SH-SY5Y (cell line): ENCODE data around the gene TRMO.
A peak's percentile ranks its signal among the peaks of the same experiment; 100 is the strongest.

Experiments used
- GATA2 ChIP-seq: IDR thresholded peaks from 2 replicates; pipeline ENCODE4 v1.6.1; 2011; ENCODE audit warnings: mild to moderate bottlenecking, low read depth, low read length
- GATA3 ChIP-seq: IDR thresholded peaks from 2 replicates; pipeline ENCODE4 v1.6.1; 2011; ENCODE audit warnings: low read depth, mild to moderate bottlenecking, low read length, moderate library complexity

TRMO gene

DNA sequence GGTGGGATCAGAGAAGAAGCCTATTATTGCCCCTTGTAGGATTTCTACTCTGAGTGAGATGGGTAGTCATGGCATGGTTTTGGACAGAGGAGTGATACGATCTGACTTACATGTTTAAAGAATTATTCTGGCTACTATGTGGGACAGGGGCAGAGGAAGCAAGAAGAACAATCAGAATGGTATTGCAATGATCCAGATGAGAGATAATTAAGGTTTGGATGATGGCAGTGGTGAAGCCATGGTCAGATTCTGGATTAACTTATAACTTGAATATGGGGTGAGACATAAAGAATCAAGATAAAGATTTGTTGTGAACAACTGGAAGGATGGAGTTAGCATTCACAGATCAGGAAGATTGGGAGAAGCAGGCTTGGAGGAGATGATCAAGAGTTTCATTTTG is 19.0 kb upstream of the TRMO start:
- TF ChIP-seq GATA2: no peak
- TF ChIP-seq GATA3: no peak

DNA sequence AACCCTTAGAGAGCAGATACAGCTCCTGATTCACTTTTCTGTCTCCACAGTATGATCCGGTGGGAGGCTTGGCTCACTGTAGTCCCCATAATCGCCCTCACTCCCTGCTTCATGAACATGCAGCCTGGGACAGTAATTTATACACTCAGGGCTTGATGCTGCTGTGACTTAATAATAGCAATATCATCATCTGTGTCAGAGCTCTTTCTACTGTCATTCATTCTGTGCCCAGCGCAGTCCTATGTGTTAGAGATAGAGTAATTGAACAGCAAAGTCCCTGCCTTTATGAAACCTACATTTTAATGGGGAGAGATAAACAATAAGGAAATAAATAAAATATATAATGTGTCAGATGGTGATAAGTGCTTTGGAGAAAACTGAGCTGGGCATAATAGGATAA is 18.4 kb upstream of the TRMO start:
- TF ChIP-seq GATA3: no peak
- no peak for TF ChIP-seq GATA2

DNA sequence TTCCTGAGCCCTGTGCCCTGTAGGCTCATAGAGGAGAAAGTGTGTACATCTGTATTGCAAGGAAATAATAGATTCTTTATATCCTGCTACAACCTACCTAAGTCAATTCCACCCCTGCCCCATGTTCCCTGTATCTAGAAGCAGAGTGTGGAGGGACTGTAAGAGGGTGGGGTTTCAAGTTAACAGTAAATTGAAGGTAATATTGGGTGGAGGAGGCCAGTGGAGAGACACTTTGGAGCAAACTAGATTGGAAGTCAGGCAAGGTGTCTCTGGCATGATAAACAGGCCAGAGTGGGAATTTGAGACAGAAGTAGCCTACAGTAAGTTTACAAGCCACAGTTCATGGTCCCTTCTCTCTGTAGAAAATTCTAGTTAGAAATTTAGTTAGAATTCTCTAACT is 17.9 kb upstream of the TRMO start:
- TF ChIP-seq GATA3 (no peak), GATA2 (no peak)

DNA sequence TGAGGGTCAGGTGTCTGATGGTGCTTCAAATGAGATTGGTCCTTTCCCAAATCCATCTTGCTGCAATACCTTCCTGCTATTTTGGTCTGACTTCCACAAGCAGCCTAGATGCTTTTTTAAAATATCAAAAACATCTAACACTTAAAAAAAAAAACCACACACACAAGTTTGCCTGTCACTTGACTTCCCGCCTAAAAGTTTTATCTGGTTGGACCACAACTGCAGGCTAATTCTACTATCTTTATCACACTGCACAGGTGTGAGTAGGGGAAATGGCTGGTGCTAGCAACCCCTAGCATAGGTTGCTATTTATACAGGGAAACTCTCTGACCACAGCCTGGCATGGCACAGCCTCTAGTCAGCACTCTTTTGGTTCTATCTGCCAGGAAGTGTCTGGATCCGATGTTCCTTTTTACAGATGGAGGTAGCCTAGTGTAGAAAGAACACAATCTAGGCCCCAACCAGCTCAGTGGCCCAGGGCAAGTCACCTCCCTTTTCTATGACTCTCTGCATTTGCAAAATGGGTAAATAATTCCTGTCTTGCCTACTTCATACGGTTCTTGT is 15.9 kb upstream of the TRMO start, which contains the start of gene HEMGN:
Gene HEMGN, minus strand, starts transcription at position 92 of the 564 bp plus-strand sequence. Its CDS starts 36 bp downstream, at position 56.
- TF ChIP-seq GATA2 (no peak), GATA3 (no peak)

DNA sequence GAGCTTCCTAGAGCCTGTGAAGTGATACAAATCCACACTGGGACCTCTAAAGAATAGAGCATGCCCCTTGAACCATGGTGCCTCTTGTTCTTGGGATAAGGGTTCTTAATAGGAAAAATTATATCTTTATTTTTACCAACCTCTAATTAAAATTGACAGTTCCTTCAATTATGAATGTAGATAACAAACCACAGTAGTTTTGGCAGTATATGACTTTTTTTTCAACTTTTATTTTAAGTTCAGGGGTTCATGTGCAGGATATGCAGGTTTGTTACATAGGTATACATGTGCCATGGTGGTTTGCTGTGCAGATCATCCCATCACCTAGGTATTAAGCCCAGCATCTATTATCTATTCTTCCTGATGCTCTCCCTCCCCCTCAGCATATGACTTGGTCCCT is 14.7 kb upstream of the TRMO start:
- TF ChIP-seq GATA2 (no peak), GATA3 (no peak)

DNA sequence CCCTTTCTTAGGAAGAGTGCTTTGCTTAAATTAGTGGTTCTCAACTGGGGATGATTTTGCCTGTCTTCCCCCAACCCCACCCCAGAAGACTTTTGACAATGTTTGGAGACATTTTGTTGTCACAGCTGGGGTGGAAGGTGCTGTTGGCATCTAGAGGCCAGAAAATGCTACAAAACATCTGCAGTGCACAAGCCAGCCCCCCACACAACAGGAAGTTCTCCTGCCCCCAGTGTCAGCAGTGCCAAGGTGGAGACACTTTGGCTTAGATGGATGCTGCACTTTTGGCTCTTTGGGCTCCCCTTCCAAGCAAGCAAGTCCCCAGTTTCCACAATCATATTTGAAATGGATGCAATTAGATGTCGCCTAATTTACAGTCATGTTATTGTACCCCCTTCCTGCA is 13.0 kb upstream of the TRMO start:
- TF ChIP-seq GATA2 (no peak), GATA3 (no peak)

DNA sequence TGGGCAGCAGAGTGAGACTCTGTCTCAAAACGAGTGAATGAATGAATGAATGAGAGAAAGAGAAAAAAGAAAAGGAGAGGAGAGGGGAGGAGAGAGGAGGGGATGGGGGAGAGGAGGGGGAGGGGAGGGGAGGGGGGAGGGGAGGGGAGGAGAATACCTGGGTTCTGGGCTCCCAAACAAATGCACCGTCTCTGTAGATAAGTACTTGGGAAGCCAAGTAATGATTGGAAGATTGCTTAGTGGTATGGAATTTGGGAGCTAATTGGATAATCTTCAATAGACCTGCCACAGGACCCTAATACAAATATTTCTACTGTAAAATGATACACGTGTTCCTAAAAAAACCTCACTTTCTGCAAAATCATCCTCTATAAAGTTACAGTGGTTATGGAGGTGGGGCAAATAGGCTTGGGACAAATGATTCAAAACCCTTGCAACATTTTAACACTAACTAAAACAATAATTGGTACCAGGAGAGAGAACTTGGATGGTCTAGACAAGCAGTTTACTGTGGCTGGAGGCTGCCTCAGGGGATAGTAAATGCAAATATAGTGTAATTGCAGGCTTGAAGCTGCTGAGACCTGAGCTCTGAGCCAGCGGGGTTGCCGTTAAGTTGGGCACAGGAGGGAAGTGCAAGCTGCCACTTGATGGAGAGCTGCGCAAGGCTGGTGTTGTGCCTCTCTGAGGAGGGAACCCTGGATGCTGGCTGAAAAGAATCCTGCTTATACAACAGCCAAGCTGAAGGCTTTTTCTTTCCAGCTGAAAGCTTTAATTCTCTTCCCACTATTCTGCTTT is 12.2 kb upstream of the TRMO start:
- TF ChIP-seq GATA2: no peak
- TF ChIP-seq GATA3: no peak

DNA sequence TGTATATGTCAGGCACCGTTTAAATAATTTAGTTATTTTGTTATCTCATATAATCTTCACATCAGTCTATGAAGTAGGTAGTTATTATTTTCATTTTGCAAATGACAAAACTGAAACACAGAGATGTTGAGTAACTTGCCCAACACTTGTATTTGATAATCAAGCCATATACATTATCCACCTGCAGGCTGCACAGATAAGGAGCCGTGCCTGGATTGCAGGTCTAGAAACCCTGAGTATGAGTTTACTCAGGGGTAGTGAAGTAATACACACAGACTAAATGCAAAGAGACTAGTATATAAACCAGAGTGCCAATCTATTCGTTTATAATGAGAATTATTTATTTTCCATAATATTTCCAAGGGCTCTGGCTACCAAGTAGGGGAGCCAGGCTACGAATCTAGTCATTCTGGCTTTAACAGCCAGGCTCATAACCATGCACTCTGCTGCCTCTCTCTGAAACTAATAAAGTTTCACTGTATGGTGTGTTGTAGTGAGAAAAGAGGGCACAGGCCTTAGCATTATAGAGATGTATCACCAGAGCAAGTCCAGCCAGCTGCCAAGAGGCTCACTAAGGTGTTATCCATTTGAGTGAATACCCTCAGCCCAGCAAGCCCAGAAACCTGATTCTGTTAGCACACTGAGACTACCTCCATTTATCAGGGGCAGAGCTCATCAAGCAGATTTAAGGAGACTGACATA is 11.1 kb upstream of the TRMO start:
- TF ChIP-seq GATA2 (no peak), GATA3 (no peak)

DNA sequence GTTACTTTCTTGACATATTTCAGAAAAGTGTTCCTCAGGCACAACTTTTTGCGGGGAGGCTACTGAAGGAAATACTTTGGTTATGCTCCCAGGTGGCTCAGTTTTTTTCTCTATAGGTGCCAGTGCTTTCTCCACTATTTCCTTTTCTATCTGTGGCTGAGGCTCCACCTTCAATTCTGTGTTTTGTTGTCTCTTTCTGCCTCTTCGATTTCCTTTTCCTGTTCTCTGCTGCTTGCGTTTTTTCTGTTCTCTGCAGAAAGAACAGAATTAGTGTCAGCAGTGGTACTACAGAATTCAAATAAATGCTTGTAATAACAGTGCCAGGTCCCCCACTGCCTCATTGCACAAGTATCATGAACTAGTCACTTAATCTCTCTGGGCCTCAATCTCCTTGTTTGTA is 8.7 kb upstream of the TRMO start:
- TF ChIP-seq GATA3 (no peak), GATA2 (no peak)

DNA sequence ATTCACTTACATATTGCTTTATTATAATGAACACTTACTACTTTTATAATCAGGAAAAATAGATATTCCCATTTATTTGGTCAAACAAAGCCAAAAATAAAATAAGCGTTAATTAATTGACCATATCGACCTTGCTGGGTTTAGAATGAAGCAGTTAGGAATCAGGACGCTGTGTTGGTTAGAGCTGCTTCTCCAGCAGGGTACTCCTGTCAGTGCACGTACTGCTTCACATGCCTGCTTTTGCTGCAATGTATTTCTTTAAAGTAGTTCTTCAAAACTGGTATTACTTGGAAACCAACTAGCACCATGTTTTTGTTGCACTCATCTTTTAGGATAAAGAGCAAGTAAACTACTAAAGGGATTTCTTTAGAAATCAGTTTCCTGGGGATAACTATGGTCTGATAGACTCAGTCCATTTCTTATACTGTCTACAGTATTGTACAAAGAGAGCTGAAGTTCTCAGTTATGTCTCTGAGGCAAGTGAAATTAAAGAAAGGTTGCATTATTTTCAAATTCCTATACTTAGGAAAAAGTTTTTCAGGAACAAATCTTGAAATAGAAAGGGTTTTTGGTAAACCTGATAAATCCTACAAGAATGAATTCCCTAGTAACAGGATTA is 6.8 kb upstream of the TRMO start:
- TF ChIP-seq GATA2: no peak
- TF ChIP-seq GATA3: no peak

DNA sequence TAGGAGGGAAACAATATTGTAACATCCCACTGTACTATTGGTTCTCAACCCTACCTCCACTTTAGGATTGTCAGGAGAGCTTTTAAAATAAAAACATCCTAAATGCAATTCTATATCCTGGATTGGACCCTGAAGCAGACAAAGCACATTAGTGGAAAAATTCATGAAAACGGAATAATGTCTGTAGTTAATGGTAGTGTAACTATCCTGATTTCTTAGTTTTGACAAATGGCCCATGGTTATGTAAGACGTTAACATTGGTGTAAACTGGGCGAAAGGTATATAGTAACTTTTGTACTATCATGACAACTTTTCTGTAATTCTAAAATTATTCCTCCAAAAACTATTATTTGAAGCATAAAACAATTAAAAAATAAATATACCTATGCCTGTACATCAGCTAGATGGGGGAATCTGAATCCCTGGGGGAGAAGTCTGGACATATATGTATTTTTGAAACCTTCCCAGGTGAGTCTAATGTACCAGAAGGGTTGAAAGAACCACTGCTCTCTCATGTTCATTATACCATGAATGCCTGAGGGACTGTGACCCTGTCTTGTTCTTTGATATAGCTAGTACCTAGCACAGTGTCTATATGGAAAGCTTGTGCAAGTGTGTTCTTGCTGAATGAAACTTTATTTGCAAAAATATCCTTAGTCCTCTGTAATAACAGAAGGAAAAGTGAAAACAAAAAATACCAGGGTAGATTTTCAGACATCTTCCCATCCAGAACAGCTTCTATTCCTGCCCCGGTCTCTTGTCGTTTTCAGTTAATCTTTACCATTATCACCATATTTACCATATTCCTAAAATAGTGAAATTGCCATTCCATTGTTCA is 3.4 kb upstream of the TRMO start:
- TF ChIP-seq GATA2 (no peak), GATA3 (no peak)

DNA sequence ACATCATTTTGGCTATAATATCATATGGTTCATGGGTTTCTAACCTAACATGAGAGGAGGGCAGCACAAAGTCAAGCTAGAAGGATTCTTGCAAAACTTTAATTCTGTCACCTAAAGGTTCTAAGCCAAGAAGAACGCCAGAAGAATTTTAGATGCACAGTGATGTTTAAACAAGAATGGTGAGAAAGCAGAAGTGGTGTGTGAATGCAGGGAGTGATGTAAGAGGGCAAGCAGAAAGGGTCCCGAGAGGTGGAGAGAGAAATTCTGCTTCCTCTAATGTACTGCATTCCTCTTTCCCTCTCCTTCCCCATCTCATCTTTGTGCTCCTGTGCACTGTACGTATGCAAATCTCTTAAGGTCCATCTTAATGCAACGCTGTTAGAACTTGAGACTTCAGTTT is 2.1 kb upstream of the TRMO start:
- no peak for TF ChIP-seq GATA3
- no peak for TF ChIP-seq GATA2

DNA sequence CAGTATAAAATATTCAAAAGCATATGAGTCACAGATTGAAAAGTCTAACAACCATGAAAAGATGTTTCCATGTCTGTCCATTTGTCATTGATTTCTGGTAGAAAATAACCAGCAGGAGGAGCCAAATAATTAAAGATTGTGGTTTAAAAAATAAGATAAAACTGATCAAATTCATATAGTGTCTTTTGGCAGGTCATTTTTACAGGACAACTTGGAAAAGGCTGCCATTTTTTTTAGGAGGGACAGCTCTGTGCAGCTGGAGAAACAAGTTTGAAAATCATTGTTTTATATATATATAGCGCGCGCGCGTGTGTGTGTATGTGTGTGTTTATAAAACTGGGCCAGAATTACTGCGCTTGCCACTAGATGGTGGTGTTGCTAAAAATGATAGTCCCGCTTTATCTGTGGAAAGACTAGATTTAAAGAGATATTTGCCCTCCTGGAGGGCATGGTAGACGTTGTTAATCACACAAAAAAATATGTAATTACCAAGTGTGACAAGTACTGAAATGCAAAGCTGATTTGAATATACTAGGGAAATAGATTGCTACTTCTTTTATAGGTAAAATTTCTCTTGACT is 1.3 kb upstream of the TRMO start:
- TF ChIP-seq GATA2 (peak; percentile 41; the same call in 1 of the 2 replicates), GATA3 (no peak)

DNA sequence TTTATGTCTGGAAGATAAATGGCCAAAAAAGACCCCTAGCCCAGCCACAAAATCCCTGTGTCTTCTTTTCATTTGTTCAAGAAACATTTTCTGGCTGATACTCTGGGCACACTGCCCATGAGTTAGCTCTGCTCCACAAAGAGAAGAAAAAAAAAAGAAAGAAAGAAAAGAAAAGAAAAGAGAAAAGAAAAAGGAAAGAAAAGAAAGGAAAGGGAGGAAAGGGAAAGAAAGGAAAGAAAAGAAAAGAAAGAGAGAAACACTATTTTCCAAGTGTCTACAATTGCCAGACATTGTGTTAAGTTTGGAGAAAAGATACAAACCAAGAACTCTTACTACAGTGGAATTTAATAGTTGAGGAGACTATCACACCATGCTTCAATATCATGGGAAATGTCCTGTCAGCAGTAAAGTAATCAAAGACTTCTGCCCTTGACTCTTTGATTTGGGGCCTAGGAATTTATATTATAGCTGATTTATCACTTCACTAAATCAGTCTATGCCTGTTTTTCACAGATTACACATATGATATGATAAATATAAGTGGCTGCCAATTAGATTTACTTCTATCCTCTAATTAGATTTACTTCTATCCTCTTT is 3.0 kb downstream of the TRMO start:
- TF ChIP-seq GATA2 (no peak), GATA3 (no peak)
